ENCODE results near the gene SHROOM2.

- TF ChIP-seq ZFP30 (CRISPR knock-in tag; IDR thresholded peaks at IDR 0.05) (no peak), ZC3H10 (CRISPR knock-in tag; IDR thresholded peaks at IDR 0.05) (no peak), ZFP3 (CRISPR knock-in tag; IDR thresholded peaks at IDR 0.05) (no peak), PATZ1 (CRISPR knock-in tag; IDR thresholded peaks at IDR 0.05; ENCODE audit: borderline replicate concordance) (no peak)
Measured at GRCh38 chrX:9832811-9833210, 46.6 kb downstream of the SHROOM2 start.

All from SK-N-SH treated with all-trans-retinoic acid at 6 μM for 48 hours (cell line).